ENCODE data around the gene SCNN1A.

Gene SCNN1A

GRCh38 chr12:6330999-6331714 lies 44.2 kb downstream of the SCNN1A start:
- no peak for DNase-seq

- DNase-seq = no peak
Measured at GRCh38 chr12:6330192-6330591, 45.2 kb downstream of the SCNN1A start.

- no peak for DNase-seq
Measured at GRCh38 chr12:6329703-6330064, 45.7 kb downstream of the SCNN1A start.

GRCh38 chr12:6328945-6329702 lies 46.2 kb downstream of the SCNN1A start:
- no peak for DNase-seq

DNA sequence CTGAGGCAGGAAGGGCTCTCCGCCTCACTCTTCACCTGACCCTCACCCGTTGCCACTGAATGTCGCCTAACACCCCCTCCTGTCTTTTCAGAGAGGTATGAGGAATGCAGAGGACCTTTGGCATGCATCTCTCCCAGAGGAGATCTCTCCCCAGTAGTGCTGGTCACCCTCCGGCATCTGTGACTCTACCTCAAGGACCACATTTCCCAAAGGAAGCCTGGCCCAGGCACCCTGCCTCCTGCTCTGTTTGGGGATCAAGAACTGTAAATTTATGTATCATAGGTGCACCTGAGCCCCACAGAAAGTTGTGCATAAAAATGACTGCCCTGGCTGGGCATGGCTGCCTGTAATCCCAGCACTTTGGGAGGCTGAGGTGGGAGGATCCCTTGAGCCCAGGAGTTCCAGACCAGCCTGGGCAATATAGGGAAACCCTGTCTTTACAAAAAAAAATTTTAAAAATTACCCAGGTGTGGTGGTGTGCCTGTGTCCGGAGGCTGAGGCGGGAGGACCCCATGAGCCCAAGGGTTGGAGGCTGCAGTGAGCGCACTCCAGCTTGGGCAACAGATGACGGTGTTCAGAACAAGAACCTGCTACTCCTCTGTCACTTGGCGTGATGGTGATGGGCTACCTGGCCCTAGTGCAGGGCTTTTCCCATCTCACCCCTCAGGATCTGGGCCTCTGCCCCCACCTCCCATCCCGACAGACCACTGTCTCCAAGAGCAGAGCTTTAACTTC lies 47.2 kb downstream of the SCNN1A start:
- DNase-seq = no peak

DNA sequence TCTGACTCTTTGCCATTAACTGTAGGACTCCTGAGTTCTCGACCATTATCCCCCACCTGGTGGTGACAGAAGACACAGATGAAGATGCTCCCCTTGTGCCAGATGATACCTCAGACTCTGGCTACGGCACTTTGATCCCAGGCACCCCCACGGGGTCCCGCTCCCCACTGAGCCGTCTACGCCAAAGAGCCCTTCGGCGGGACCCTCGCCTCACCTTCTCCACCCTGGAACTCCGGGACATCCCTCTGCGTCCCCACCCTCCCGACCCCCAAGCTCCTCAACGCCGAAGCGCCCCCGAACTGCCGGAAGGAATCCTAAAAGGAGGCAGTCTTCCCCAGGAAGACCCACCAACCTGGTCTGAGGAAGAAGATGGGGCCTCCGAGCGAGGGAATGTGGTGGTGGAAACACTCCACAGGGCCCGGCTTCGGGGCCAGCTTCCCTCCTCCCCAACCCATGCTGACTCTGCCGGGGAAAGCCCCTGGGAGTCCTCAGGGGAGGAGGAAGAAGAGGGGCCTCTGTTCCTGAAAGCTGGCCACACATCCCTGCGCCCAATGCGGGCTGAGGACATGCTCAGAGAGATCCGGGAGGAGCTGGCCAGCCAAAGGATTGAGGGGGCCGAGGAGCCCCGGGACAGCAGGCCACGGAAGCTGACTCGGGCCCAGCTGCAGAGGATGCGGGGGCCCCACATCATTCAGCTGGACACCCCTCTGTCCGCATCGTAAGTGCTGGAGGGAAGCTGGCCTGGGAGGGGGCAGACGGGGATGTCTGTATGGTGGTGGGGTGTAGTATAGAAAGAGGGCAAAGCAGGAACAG lies 47.9 kb downstream of the SCNN1A start:
- DNase-seq = no peak

DNA sequence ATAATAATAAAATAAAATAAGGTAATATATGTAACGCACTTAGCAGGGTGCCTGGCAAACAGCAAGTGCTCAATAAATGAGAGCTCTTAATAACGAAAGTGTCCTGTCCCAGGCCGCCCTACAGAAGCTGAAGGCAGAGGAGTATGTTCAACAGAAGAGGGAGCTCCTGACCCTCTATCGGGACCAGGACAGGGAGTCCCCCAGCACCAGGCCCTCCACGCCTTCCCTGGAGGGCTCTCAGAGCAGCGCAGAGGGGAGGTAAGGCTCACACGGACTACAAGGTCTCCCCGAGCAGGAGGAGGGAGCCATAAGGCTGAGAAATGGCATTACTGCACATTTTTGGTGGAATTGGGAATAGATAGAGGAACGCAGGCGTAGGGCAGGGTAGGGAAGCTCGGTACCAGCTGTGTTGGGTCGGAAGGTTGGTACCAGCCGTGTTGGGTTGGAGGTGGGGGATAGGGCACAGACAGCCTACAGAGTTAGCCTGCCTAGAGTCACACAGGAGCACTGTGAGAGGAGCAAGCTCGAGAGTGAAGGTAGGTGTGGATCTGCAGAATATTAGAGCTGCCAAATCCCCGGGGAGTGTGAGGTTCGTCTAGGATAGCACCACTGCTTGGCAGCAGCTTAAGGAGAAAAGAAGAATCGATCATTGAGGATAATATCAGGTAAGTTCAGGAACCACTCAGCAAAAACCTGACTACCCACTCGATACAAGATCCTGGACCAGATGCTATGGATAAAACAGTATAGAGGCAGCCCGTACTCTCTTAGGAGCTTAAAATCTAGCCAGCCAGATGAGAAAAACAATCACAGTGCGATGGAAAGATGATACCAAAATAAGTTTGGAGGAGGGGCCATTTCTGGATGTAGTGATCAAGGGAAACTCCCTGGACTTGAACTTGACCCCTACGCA lies 48.8 kb downstream of the SCNN1A start:
- DNase-seq = no peak

DNA sequence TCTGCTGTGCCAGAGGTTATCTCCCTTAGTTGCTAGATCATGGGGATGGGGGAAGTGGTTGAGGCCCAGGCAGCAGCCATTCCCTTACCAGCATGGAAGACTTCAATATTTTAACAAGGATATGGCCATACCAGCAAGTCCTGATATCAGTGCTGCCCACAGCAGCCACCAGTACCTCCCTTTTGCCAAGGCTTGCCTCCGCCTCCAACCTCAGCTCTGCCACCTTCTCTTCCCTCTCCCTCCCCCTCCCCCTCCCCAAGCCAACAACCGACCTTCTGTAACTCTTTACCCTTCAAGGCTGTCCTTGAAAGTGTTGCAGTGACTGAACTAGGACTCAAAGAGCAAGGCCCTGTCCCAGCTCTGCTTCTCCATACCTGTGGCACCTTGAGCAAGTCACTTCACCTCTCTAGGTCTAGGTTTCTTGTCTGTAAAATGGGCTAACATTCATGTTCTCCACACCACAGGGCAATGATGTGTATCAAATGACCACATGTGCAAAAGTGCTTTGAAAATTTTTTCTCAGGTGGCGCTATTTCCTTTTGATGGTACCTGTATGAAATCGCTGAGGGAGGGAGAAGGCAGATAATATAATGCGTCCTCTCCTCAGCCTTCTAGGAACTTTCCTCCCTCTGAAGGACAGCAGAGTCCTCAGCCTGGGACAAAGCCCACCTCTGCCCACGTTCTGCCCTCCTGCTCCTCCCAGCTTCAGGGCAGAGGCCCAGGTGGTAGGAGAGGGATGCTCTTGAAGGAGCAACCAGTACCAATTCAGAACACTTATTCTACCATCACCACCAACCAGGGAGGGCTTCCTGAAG lies 50.2 kb downstream of the SCNN1A start:
- DNase-seq = no peak

DNA sequence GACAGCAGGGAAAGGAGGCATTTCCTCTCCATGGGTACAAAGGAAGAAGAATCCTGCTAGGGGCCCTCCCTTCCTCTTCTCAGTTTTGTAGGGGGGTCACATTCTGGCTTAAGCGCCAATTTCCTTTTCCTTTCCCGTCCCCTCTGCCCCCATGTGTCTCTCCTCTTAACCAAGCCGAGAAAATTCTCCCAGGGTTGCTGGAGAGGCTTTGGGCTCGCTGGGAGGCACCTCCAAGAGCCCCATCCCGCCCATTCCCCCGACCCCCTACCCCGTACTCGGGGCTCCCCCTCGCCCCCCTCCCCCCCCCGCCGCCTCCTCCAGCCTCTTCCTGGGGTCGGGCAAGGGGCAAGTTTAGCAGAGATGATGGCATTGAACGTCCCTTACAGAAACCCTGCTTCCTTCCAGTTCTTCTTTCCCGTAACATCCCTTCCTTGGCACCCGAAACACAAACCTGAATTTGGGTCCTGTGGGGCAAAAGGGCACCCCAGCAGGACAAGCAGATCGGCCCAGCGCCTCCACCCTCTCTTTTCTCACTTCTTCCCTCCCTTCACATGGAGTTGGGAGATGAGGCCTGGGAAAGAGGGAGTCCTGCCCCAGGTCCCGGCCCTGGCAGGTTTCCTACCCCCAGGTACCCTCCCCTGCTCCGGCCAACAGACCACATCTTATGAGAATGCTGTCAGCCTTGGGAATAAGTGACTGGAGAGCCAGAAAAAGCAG lies 51.2 kb downstream of the SCNN1A start:
- no peak for DNase-seq

DNA sequence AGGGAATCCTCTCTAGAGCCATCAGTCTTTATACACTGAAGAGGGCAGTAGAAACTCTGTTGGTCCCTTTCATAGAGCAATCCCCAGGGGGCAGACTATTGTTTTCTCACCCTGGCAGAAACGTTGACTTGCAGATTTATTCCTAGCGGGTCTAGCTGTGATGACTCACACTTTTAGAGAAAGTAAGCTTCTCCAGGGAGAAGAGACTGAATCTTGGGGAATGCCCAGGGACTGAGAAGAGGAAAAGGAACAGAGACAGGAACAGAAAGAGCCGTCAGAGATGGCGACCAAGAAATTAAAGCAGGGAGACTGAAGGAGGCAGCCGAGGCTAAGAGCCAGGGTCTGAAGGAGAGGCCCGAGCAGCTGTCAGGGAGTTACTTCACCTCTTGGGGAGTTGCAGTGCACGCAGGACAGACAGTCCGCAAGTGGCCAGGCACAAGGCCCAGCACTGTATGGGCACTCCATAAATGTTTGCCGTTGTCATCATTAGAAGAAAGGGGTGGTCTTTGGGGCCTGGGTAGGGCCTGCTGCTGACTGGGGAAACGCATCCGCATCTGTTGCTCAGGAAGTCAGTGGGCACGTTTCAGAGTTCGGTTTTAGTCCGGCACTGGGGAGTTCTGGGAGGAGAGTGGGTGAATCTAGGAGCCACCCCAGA lies 51.9 kb downstream of the SCNN1A start:
- peak in 1 of 2 donors; percentile 49 for DNase-seq

GRCh38 chr12:6322969-6323339 lies 52.4 kb downstream of the SCNN1A start:
- no peak for DNase-seq

DNA sequence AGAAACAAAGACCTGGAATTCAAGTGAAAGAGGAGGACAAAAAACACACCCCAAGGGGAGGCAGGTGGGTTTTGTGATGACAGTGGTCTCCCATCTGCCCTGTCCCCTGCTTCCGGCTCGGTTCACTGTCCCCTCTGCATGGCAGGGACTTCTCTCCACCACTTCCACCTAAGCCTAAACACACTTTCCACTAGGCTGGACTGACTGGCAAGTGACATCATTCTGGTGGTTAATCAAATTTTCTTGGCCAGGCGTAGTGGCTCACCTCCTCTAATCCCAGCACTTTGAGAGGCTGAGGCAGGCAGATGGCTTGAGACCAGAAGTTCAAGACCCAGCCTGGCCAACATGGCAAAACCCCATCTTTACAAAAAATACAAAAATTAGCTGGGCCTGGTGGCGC lies 53.0 kb downstream of the SCNN1A start:
- DNase-seq = no peak

DNA sequence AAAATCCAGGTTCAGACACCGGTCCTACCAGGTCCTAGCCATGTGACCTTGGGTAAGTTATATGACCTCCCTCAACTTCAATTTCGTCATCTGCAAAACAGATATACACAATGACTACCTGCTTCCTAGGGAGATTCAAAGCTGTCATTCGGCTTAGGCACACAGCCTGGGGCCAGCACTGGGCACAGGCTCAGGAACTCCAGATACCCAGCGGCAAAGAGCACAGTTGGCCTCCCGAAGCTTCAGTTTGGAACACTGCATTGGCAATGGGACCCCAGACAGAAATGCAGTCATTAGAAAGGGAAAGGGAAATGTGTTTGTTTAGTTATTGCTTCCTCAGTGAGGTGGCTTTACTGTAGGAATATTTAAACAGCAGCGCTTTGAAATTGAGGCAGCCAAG lies 53.5 kb downstream of the SCNN1A start:
- no peak for DNase-seq

- no peak for DNase-seq
Measured at GRCh38 chr12:6319446-6319845, 55.9 kb downstream of the SCNN1A start.

- DNase-seq = no peak
Measured at GRCh38 chr12:6318440-6318879, 56.9 kb downstream of the SCNN1A start.

GRCh38 chr12:6317693-6318439 lies 57.5 kb downstream of the SCNN1A start:
- no peak for DNase-seq

- no peak for DNase-seq
Measured at GRCh38 chr12:6316921-6317692, 58.3 kb downstream of the SCNN1A start.
